ENCODE data around the gene PKP3. TPM values are rescaled to one million over a fixed set of nuclear protein-coding genes. Genes with fewer than 3 reads are reported as not detected.

Gene PKP3
- total RNA-seq, 6 donors from 2014 or later: 33.4 to 86.3 (median 55.2) TPM

GRCh38 chr11:425301-425700 lies 31.3 kb downstream of the PKP3 start:
- H3K4me1 ChIP-seq: no peaks in the 10 kb centered on the region
- DNase-seq: no peak
- H3K27ac ChIP-seq: no peak overlapping the region
- TF ChIP-seq, protein P1, sequence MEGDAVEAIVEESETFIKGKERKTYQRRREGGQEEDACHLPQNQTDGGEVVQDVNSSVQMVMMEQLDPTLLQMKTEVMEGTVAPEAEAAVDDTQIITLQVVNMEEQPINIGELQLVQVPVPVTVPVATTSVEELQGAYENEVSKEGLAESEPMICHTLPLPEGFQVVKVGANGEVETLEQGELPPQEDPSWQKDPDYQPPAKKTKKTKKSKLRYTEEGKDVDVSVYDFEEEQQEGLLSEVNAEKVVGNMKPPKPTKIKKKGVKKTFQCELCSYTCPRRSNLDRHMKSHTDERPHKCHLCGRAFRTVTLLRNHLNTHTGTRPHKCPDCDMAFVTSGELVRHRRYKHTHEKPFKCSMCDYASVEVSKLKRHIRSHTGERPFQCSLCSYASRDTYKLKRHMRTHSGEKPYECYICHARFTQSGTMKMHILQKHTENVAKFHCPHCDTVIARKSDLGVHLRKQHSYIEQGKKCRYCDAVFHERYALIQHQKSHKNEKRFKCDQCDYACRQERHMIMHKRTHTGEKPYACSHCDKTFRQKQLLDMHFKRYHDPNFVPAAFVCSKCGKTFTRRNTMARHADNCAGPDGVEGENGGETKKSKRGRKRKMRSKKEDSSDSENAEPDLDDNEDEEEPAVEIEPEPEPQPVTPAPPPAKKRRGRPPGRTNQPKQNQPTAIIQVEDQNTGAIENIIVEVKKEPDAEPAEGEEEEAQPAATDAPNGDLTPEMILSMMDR (IDR thresholded peaks at IDR 0.05): no peak
- TF ChIP-seq EP300 (IDR thresholded peaks at IDR 0.05) (no peak), POLR2A (IDR thresholded peaks at IDR 0.05) (no peak), POLR2AphosphoS5 (IDR thresholded peaks at IDR 0.05) (no peak)
- no peak for ATAC-seq (ENCODE audit: low FRiP score in 2 of 2)
- H3K36me3 ChIP-seq: no peaks in the 10 kb centered on the region
- H3K9me3 ChIP-seq: no peaks in the 10 kb centered on the region
- H3K27me3 ChIP-seq: no peaks in the 10 kb centered on the region
- H3K4me3 ChIP-seq: no peak overlapping the region
- 65 to 70% methylated on average over 4 of the region's 4 CpGs for WGBS, 2 donors

- Histone ChIP-seq H3K4me3 (no peak overlapping the region), H3K4me1 (no peaks in the 10 kb centered on the region), H3K27ac (no peak overlapping the region), H3K9me3 (no peaks in the 10 kb centered on the region), H3K36me3 (no peaks in the 10 kb centered on the region), H3K27me3 (no peaks in the 10 kb centered on the region)
- peak in 1 of 2 donors; percentile 31 for ATAC-seq (ENCODE audit: low FRiP score in 2 of 2)
- WGBS, 2 donors: 85 to 91% methylated on average over 6 to 8 of the region's 8 CpGs
- DNase-seq: no peak
- TF ChIP-seq POLR2A (IDR thresholded peaks at IDR 0.05): no peak
- TF ChIP-seq, protein P1 (IDR thresholded peaks at IDR 0.05): no peak
- TF ChIP-seq EP300 (IDR thresholded peaks at IDR 0.05): no peak
- no peak for TF ChIP-seq POLR2AphosphoS5 (IDR thresholded peaks at IDR 0.05)
These were observed 32.8 kb downstream of the PKP3 start for GRCh38 chr11:426851-427250.

DNA sequence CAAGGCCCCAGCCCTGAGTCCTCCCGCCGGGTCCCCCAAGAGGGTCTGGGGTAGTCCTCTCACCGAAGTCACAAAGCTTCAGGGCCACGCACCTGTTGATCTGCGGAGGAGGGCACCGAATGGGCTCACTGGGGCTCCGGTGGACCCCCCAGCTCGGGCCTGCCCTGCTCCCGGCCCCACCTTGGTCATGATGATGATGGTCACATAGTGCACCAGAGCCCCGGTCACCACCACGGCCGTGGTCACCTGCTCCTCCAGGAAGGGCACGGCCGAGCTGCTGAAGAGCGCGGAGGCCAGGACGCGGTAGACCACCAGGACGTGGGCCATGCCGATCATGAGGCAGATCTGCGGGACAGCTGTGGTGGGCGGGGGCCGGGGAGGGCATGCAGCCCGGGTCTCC lies 34.3 kb downstream of the PKP3 start:
- no peaks in the 10 kb centered on the region for H3K9me3 ChIP-seq

GRCh38 chr11:429391-429790 lies 35.4 kb downstream of the PKP3 start:
- no peaks in the 10 kb centered on the region for H3K4me1 ChIP-seq
- no peaks in the 10 kb centered on the region for H3K27me3 ChIP-seq
- 90 to 91% methylated on average over 15 to 26 of the region's 27 CpGs for WGBS, 2 donors
- H3K9me3 ChIP-seq: no peaks in the 10 kb centered on the region
- ATAC-seq (ENCODE audit: low FRiP score in 2 of 2): peak in 1 of 2 donors; percentile 31
- no peaks in the 10 kb centered on the region for H3K36me3 ChIP-seq
- DNase-seq: peak in 1 of 2 donors; percentile 84
- TF ChIP-seq POLR2A (IDR thresholded peaks at IDR 0.05) (no peak), POLR2AphosphoS5 (IDR thresholded peaks at IDR 0.05) (no peak), EP300 (IDR thresholded peaks at IDR 0.05) (no peak)
- TF ChIP-seq, protein P1 (IDR thresholded peaks at IDR 0.05): no peak
- H3K27ac ChIP-seq: no peak overlapping the region
- H3K4me3 ChIP-seq: no peak overlapping the region

More for the DNA sequence above, 34.3 kb downstream of the PKP3 start:
- Histone ChIP-seq H3K27ac (no peak overlapping the region), H3K36me3 (no peaks in the 10 kb centered on the region), H3K4me3 (no peak overlapping the region), H3K4me1 (no peaks in the 10 kb centered on the region), H3K27me3 (no peaks in the 10 kb centered on the region)
- 80 to 88% methylated on average over 10 to 13 of the region's 24 CpGs for WGBS, 2 donors
- DNase-seq (peak in 1 of 2 donors; percentile 77), ATAC-seq (ENCODE audit: low FRiP score in 2 of 2) (no peak)
- TF ChIP-seq EP300 (IDR thresholded peaks at IDR 0.05) (no peak), POLR2AphosphoS5 (IDR thresholded peaks at IDR 0.05) (no peak), POLR2A (IDR thresholded peaks at IDR 0.05) (no peak)
- TF ChIP-seq, protein P1 (IDR thresholded peaks at IDR 0.05): no peak

DNA sequence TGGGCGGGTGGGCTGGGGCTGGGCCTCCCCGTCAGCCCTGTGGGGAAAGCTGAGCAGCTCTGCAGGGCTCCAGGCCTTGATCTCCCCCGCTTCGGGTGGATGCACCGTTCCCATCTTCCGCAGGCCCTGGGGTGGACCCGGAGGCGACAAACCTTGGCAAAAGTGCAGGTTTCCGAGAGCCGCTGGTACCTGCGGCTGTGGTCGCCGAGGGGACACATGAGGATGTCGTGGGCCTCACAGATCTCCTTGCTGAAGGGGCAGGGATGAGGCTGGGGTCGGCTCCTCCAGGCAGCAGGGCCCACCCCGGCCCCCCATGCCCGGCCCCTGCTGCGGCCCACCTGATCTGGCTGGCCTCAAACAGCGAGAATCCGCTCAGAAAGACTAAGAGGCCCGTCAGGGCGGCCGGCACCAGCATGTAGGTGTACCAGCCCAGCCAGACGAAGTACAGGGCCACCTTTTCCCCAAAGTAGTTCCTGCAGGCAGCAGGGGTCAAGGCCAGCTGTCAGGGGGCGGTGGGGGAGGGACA lies 36.0 kb downstream of the PKP3 start:
- H3K9me3 ChIP-seq: no peaks in the 10 kb centered on the region
- H3K4me3 ChIP-seq: no peak overlapping the region
- 68 to 70% methylated on average over 2 to 14 of the region's 25 CpGs for WGBS, 2 donors
- H3K27me3 ChIP-seq: no peaks in the 10 kb centered on the region
- DNase-seq (peak in 1 of 2 donors; percentile 77), ATAC-seq (ENCODE audit: low FRiP score in 2 of 2) (no peak)
- no peak overlapping the region for H3K27ac ChIP-seq
- TF ChIP-seq POLR2AphosphoS5 (IDR thresholded peaks at IDR 0.05) (no peak), EP300 (IDR thresholded peaks at IDR 0.05) (no peak), POLR2A (IDR thresholded peaks at IDR 0.05) (no peak)
- TF ChIP-seq, protein P1 (IDR thresholded peaks at IDR 0.05): no peak
- H3K4me1 ChIP-seq: no peaks in the 10 kb centered on the region
- no peaks in the 10 kb centered on the region for H3K36me3 ChIP-seq

All from upper lobe of left lung (tissue), 6 donors.